ENCODE data around the gene IRX2.

IRX2 gene

DNA sequence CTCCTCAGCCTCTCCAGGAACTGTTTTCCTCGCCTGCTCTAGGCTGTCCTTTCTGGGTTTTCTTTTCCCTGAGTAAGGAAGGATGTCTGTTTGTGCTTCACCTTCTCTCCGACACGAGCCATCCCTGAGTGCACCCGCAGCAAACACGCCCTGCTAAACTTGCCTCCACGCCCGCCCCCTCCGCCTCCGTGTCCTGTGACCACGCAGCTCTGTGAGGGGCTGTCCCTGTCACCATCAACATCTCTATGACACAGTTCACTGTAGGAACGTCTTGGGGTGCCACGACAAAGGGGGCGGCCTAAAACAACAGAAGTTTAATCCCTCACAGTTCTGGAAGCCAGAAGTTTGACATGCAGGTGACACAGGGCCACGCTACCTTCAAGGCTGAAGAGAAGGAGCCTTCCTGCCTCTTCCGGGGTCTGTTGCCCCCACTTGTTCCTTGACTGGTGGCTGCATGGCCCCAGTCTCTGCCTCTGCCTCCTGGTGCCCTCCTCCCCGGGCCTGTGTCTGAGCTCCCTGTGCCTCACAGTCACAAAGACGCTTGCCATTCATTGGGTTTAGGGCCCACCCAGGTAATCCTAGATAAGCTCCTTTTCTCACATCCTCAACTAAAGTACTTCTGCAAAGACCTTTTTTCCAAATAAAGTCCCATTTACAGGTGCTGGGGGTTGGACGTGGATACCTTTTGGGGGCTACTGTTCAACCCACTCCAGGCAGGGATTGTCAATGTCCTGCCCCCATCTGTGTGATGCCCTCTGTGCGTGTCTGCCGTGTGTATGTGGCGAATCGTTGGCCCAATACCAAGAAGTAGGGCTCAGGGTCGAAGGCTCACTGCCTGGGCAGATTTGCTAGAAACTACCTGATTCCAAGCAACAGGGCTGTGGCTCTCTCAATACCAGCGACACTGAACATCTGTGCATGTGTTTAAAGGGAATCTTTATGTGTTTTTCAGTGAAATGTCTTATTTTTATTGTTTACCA is 39.7 kb downstream of the IRX2 start:
- no peak for DNase-seq

DNA sequence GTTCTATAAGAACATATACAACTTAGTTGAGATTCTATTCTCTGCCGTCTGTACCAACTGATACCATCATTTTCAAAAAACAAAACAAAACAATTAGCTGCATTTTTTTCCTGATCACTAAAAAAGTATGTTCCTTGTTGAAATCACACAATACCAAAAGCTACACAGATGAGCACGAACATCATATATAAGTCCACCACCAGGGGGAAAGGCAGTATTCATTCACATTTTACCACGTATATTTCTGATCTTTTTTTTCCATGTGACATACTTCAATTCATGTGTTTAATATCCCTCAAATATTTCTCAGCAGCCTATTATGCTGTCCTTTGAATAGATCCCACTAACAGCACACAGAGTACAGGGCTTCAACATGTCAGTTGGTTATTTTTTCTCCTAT is 40.6 kb downstream of the IRX2 start:
- DNase-seq, result no peak

DNA sequence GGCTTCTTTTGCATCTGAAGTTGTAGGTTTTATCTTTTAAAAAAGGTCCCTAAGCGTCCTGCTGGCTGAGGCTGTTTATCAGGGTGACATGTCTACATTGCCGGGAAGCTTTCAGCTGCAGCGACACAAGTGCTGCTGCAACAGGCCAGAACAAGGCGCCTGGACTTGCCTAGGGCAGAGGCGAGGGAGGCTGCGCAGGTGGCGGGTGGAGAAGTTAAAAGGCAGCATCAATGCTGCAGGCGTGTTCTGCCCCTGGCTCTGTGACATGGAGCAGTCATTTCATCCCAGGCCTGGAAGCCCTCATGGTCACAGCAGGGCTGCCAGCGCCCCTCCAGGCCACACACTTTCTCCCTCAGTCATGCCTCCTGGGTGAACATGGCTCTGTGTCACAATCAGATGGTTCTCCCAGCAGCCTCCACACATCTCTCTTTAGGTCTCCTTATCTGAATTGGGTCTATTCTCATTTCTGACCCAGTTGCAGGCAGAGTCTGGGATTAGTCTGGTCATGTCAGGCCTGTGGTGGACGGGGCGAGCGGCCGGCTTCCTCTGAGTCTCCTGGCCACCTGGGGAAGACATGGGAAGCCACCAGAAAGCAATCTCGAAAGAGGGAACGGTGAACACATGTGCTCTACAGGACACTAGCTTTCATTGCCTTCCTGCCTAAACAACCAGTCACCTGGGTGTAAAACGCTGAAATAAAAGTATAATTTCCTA is 41.3 kb downstream of the IRX2 start:
- no peak for DNase-seq

DNA sequence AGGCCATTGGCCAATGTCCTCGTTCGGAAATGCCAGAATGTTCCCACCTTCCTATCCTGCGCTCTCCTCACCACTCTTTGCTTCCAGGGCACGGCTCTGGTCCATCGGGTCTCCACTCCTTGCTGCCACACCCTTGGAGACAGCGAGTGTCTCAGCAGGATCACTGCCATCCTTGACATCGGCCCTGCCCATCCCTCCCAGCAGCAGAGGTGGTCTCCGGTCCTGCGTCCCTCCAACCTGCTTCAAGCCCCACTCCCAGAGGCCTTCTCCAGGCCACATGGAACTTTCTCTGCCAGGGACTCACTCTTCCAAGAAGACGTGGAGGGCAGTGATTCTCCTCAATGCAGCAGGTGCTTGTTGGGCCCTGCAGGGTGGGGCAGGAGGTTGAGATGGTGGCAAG is 42.7 kb downstream of the IRX2 start:
- no peak for DNase-seq

DNA sequence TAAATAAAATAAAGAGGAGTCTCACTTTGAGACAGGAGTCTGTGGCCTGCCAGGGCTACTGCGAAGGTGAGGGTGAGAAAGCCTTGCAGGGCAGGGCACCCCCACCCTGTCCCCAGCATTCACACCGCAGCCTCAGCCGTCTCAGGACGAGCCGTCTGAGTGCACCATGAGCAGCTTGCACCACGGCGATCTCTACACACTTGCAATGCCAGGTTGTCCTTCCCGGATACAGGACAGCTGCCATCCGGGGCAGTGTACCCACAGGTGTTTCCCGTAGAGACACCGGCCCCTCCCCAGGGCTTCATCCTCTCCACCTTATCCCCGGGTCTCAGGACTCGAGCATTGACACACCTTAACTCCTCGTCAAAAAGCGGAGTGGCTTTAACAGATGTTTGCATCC is 43.3 kb downstream of the IRX2 start:
- DNase-seq, result no peak

- no peak for DNase-seq
Observed at GRCh38 chr5:2705861-2706260, 45.6 kb downstream of the IRX2 start.

DNA sequence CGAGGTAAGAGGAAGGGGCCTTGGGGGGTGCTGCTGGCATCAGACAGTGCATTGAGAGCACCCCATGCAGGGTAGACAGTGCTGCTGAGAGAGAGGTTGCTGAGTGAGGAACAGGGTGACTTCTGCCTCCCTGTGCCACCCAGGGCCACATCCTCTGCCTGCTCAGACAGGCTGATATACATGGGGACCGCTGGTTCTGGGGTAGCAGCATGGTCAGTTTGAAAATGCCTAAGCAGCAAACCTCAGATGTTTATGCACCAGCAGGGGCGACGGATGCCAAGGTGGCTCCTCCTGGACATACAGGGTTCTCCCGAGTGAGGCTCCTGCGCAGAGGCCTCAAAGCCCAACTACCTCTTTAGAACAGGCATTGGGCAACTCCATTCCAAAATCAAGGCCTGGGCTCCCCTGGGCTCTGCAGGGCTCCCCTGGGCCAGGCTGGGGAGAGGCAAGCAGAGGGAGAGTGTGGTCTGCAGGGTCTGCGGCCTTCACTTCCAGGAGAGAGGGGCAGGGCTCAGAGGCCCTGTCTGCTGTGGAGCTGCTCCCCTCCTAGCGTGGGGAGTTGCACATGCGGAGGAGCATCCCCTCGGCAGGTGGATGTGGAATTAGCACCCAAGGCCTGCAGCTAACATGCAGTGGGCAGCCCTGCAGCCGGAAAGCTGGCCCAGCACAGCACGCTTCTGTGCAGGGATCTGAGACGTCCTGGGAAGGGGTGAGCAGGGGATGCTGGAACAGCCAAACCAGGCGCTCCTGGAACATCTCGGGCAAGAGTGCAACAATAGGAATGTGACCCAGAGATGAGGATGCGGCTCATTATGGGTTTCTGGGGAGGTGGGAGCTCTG is 46.5 kb downstream of the IRX2 start:
- no peak for DNase-seq

GRCh38 chr5:2704111-2704510 is 47.4 kb downstream of the IRX2 start:
- no peak for DNase-seq

DNA sequence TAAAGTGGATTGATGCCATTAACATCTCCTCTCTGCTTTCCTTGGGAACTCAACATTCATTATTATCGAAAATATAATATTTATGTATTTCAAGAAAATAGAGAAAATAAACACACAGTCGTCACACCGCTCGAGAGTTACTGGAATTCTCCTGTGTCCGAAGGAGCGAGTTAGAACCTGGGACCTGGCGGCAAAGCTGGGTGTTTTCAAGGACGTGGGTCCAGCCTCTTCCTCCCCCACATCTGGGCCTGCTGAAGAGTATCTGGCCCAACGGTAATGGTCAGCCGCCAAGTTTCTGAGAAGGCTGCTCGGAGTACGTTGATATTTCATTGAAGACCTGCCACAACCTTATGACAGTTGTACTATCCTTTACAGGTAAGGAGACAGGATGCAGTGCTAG is 47.9 kb downstream of the IRX2 start:
- DNase-seq, result no peak

DNA sequence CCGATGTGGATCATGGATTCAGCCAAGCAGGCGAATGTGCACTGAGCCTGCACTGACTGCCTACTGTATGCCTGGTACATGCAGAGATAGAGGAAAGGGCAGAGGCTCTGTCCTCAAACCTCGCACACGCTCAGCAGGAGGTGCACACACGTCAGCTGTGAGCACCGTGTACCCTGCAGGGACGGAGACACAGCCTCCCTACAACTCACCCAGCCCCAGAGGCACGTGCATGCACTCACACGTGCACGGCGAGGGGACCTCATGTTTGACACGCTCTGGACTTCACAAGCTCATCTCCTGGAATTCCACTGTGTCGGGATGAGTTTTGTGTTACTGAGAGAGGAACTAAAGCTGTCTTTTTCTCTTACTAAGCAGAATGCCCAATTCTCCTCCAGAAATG is 48.4 kb downstream of the IRX2 start:
- no peak for DNase-seq

DNA sequence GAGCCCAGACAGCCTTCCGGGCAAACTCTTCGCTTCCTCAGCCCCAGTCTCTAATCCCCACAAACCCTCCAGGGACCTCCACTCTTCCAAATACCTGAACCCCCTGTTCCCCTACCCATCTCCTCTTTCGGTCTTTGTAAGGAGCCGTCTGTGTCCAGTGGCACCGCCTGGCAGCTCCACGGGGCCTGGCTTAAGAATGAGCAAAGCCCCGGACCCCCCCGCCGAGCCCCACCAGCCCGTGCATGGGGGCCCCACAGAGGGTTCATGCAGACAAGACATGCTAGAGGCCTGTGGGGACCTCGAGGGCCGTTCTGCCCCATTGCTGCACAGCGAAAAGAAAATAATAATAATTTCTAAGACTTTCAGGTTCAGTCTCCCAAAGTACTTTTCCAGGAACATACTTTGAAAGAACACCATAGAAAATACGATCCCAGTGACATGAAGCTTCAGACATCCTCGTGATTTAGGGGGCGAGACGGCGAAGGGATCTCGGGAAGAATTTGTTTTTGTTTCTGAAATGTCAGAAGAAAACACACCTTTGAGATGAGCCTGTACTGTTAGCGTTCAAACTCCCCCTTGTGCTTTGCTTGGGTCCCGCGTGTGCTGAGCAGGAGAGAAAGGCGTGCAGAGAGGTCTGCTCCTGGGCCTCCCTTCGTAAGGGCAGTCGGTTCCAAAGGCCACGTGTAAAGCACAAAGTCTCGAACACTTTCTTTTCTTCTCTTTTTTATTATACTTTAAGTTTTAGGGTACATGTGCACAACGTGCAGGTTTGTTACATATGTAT is 49.2 kb downstream of the IRX2 start:
- no peak for DNase-seq

DNA sequence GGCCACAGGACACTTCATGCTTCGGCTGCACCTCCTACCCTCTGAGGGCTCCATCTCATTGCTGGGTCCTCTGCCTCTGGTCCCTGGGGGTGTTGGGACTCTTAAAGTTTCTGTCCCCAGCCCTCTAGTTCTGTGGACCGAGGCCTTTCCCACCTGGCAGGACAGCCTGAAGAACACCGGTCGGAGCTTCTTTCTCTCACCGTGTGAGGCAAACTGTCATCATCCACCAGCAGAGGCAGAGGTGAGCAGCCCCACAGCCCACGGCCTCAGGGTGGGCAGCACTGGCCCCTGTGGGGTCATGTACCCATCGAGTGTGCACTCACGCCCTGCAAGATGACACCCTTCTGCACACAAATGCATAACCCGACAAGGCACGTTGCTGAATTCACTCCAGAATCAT is 49.9 kb downstream of the IRX2 start:
- no peak for DNase-seq

DNA sequence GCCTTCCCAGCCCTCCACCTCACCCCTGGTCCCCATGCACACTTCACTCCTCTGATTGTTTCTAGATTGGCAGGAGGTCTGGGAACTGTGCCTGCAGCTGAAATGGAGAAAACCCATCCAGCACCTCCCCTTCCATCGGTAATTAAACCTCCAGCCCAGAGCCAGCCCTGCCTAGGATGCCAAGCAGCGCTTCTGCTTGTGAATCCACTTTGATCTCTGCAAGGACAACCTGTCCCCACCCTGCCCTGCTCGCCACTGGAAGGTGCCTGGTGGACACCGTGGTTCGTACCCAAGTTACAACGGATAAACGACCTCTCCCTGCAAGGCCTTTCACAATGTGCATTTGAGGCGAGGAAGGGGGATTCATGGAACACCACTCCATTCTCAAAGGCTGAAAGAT is 50.6 kb downstream of the IRX2 start:
- no peak for DNase-seq

- DNase-seq, result no peak
Observed at GRCh38 chr5:2699686-2700085, 51.8 kb downstream of the IRX2 start.

GRCh38 chr5:2699231-2699630 is 52.2 kb downstream of the IRX2 start:
- no peak for DNase-seq

DNA sequence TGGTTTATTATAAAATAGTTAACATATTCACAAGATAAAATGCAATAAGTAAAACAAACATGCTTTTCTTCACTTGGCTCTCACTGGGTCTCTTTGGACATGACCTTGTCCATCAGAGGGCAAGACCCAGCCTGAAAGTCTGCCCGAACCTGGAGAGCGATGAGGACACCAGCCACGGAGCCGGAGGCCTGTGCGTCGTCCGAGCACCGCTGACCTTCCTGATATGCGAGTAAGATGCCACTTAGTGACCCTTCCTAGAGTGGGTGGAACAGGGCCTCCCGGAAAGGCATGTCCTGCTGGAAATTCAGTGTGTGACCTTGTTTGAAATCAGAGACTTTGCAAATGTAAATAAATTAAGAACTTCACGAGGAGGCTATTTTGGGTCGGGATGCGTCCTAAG is 52.9 kb downstream of the IRX2 start:
- no peak for DNase-seq

GRCh38 chr5:2697446-2698200 is 53.9 kb downstream of the IRX2 start:
- DNase-seq, result no peak

GRCh38 chr5:2697041-2697440 is 54.4 kb downstream of the IRX2 start:
- DNase-seq, result no peak

All from activated CD4-positive, alpha-beta T cell treated with anti-CD3 and anti-CD28 coated beads, Interleukin-2, Interleukin-6, amounts not matched to agents 100 ng/mL and 50 ng/mL, durations not matched to agents 16 hours and 8 hours (primary cell).